Amygdala (tissue), 56 donors: ENCODE results near the gene FRAT1.
"Not testable (repeated sequence)": the region's sequence is repeated elsewhere in the genome, so short reads cannot be mapped to it uniquely, and the experiment has no call there.

Experiments
- DNase-seq, 56 donors: peaks; one replicate each; lab custom pipeline; 2025; lab: John Stamatoyannopoulos, UW

Gene FRAT1, protein sequence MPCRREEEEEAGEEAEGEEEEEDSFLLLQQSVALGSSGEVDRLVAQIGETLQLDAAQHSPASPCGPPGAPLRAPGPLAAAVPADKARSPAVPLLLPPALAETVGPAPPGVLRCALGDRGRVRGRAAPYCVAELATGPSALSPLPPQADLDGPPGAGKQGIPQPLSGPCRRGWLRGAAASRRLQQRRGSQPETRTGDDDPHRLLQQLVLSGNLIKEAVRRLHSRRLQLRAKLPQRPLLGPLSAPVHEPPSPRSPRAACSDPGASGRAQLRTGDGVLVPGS

DNA sequence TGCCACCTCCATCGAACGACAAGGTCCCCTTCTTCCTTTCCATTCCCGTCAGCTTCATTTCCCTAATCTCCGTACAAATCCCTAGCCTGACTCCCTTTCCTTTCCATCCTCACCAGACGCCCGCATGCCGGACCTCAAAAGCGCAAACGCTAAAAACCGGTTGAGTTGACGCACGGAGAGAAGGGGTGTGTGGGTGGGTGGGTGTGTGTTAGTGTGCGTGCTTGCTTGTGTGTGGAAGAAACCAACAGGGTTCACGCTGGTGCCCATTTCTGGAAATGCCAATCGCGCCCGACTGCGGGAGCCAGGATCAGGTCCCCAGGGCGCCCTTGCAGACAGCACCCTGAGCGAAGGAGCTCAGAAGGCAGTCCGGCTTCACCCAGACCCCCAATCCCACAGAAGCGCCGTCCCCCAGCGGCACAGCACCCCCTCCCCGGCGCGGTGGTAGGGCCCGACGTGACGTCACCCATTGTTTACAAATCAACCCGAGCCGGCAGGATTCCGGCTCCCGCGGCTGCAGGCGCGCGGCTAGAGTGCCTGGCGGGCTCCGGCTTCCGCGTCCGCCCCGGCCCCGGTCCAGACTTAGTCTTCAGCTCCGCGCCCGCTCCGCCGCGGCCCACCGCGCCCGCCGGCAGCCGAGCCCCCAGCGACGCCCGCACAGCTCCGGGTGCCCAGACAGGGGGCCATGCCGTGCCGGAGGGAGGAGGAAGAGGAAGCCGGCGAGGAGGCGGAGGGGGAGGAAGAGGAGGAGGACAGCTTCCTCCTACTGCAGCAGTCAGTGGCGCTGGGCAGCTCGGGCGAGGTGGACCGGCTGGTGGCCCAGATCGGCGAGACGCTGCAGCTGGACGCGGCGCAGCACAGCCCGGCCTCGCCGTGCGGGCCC lies at the start of gene FRAT1:
FRAT1 (plus strand) TSS at position 500 of the 880 bp plus-strand sequence; CDS start at position 683, 183 bp downstream.
- peak; percentile 40 to 98 (median 86) for DNase-seq

DNA sequence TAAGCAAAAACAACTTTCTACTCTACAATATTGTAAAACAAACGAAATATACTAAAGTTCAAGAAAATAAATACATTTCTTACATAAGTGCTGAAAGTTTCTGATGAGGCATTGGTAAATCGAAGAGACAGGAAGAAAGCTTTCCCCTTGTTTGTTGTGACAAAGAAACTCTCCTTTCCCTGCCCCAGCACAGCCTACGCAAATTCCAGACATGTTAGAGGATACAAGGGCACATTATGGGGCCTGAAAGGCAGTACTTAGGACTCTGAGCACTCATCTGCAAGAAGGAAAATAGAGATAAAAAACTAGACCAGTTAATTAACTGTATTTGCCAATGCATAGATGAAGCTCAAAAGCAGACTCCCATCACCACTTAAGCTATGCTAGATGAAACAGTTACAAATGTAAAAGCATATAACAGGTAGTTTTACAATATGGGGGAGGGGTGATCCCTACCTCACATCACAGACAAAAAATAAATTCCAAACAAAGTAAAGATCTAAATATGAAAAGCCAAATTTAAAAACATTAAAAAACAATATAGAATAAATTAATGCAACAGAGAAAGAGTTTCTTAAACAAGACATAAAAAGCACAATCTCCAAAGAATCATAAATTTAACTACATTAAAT lies 48.4 kb upstream of the FRAT1 start:
- no peak for DNase-seq

DNA sequence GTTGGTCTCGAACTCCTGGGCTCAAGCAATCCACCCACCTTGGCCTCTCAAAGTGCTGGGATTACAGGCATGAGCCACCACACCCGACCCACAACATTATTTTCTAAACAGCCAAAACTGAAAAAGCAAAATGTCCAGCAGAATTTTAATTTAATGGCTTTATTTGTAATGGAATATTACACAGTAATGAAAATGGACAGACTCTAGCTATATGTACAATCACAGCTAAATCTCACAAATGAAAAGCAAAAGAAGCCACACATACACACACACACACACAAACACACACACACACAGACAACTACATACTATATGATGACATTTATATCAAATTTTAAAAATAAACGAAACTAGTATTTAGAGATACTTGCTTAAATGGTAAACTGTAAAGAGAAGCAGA lies 45.4 kb upstream of the FRAT1 start:
- DNase-seq: no peak

DNA sequence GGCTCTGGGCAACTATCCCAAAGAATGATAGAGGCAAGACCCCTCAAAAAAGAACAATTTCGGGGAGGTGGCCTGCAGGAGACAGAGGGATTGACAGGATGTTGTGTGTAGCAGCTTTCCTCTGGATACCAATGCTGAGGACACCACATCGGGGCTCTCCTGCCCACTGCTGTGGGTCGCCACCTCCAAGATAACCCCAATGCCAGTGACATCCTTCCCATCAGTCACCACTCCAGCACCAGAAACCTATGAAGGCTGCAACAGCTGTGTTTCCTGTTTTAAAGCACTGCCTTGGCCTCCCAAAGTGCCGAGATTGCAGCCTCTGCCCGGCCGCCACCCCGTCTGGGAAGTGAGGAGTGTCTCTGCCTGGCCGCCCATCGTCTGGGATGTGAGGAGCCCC lies 44.2 kb upstream of the FRAT1 start:
- DNase-seq: no peak

DNA sequence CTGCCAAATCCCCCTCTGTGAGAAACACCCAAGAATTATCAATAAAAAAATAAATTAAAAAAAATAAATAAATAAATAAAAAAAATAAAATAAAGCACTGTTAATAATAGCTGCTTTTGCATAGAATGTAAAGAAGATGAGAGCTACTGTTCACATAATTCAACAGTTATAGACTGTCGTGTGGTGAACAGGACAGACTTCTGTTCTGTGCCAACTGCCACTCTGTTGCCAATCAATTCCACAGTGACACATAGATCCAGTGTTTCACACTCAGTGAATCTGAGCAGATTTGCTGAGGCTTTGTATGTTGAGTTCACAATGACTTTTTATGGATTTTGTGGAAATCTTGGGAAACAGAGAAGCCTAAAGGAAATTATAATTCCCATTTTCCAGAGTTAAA lies 41.5 kb upstream of the FRAT1 start:
- no peak for DNase-seq

DNA sequence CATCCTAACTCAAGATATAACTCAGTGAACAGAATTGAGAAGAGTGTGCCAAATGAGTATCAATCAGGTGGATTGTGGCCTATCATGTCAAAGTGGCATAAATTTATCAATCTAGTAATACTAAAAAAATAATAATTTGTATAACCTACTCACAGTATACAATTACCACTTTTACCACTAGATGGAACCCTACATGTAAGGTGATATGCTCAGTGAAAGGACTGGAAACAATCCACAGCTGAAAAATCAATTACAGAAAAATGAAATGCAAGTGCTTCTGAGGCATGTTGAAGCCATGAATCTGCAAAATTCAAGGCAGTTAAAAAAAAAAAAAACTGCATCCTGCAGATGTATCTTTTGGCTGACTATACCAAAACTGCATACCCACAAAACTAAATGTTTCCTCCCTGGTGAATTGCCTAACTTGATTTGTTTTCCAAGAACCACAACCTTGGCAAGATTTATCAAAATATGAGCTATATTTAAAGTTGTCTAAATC lies 40.5 kb upstream of the FRAT1 start:
- DNase-seq: peak in 1 of 56 donors; percentile 15

DNA sequence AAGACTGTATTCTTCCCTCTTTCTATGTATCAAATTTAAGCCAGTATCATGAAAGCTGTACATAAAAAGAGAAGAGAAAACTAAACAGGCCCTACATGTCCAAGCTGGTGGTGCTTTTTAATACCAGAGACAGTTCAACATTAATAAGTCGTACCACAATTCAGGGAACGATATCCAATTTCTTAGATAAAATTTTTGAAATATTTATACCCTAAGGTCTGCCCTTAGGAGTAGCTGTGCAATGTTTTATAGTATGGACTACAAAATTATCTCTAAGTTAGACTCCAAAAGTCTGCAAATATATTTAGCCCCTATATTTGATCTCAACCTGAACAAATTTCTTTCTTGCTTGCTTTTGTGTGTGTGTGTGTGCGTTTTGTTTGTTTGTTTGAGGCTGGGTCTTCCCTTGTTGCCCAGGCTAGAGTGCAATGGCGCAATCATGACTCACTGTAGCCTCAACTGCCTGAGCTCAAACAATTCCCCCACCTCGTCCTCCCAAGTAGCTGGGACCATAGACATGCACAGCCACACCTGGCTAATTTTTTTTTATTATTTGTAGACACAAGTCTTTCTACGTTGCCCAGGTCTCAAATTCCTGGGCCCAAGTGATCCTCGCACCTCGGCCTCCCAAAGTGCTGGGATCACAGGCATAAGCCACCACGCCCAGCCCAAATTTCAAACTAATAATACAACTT lies 39.8 kb upstream of the FRAT1 start:
- no peak for DNase-seq

DNA sequence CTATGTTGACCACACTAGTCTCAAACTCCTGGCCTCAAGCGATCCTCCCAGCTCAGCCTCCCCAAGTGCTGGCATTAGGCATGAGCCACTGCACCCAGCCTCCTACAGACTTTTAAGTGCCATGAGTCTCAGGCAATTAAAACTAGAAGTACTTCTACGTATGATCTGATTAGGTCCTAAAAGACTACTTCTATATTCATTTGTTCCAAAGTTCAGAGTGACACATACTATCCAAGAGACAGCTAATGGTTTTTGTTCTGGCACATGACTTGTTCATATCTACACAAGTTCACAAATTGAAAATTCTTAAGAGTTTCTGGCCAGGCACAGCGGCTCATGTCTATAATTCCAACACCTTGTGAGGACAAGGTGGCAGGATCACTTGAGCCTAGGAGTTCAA lies 38.3 kb upstream of the FRAT1 start:
- DNase-seq: no peak

DNA sequence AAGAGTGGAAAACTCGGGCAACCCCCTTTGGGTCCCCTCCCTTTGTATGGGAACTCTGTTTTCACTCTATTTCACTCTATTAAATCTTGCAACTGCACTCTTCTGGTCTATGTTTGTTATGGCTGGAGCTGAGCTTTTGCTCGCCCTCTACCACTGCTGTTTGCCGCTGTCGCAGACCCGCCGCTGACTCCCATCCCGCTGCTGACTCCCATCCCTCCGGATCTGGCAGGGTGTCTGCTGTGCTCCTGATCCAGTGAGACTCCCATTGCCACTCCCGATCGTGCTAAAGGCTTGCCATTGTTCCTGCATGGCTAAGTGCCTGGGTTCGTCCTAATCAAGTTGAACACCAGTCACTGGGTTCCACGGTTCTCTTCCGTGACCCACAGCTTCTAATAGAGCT lies 29.0 kb upstream of the FRAT1 start:
- DNase-seq: not testable (repeated sequence)

DNA sequence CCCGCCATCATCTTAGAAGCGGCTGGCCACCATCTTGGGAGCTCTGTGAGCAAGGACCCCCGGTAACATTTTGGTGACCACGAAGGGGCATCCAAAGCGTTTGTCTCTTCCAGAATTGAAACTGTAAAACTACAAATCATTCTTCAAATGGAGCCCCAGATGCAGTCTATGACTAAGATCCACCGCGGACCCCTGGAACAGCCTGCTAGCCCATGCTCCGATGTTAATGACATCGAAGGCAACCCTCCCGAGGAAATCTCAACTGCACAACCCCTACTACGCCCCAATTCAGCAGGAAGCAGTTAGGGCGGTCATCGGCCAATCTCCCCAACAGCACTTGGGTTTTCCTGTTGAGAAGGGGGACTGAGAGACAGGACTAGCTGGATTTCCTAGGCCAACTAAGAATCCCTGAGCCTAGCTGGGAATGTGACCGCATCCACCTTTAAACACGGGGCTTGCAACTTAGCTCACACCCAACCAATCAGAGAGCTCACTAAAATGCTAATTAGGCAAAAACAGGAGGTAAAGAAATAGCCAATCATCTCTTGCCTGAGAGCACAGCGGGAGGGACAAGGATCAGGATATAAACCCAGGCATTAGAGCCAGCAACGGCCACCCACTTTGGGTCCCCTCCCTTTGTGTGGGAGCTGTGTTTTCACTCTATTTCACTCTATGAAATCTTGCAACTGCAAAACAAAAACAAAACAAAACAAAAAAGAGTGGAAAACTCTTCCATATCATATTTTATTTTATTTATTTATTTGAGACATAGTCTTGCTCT lies 28.3 kb upstream of the FRAT1 start:
- not testable (repeated sequence) for DNase-seq

DNA sequence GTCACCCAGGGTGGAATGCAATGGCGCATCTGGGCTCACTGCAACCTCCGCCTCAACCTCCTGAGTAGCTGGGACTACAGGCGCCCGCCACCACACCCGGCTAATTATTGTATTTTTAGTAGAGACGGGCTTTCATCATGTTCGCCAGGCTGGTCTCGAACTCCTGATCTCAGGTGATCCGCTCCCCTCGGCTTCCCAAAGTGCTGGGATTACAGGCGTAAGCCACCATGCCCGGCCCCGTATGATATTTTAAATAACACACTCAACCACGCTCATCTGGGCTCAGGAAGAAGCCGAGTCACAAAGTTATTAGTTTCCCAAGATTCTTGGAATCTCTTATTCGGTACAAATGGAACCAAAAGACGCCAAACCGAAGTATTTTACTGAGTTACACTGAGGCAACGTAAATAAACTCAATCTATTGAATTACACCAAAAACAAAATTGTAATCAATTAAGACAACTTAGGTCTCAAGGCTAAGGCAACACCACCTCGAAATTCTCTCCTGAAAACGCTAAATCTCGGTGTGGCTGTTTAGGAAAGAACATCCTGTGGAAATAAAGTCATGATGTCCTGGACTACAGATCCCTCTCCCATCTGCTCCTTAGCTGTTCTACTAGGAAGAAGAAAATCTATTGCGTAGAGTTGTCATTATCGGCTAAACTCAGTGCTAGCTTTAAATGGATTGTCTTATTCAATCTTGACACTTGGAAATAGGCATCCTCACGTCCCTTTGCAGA lies 27.5 kb upstream of the FRAT1 start:
- DNase-seq: peak in 1 of 56 donors; percentile 4

DNA sequence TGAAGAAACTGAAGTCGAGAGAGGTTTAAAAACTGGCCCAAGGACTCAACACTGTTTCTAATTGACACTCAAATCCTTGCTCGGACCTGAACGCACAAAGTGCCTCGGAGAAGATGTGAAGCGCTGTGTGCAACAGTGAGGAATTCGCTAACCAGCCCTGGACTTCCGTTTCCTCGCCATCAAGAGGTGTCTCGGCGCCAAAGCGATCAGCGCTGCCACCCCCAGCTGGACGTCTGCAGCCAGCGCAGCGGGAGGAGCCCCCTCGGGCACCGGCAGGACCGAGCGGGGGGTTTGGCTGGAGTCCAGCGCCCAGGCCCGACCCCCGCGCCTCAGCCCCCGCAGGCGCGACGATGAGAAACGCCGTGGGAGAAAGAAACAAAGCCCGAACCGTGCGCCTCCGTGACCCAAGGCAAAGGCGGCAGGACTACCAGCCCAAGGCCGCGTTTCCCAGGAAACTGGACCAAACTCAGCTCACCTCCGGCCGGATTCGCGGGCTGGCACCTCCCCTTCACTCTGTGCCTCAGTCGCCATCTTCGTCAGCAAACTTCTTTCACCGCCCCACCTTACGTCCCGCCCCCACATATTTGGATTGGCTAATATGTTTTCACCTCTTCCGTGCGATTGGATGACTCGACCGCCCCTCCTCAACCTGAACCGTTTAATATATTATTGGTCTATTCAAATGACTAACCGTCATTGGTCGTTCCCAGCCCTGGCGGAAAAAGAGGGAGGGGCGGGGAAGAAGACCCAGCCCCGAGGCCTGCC lies 26.8 kb upstream of the FRAT1 start, which contains the start of gene ARHGAP19:
ARHGAP19 (minus strand) TSS at position 541 of the 765 bp plus-strand sequence; CDS start at position 531, 10 bp downstream.
- peak; percentile 39 to 98 (median 91) for DNase-seq

DNA sequence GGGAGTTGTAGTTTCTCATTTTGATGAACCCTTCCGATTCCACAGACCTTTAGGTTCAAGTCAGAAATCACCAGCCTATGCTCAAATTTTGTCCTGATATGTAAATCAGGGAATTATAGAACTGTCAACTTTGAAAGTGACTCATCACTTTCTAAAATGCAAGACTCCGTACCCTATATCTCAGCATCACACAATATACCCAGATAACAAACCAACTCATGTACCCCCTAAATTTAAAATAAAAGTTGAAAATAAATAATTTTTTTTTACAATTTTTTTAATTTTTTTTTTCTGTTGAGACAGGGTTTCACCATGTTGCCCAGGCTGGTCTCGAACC lies 26.2 kb upstream of the FRAT1 start:
- no peak for DNase-seq

DNA sequence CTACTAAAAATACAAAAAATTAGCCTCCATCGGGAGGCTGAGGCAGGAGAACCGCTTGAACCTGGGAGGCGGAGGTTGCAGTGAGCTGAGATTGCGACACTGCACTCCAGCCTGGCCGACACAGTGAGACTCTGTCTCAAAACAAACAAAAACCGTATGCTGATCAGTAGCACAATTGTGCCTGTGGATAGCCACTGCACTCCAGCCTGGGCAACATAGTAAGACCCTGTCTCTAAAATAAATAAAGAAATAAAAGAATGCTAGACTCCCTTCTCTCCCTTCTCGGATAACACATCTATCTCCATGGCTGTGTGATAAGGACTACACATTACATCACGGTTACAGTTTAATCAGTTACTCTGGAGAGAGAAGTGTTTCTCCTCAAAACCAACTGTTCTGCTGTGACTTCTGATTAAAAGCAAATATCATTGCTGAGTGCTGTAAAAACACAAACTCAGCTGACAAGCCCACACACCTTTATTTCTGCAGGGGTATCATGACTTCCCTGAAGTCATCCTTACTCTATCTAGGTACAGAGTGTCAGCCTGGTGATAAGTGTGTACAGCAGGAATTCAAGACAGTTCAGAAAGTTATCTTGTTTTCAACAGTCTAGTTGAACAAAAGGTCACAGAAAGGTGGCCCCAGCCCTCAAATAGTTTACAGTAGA lies 21.4 kb upstream of the FRAT1 start:
- DNase-seq: no peak

DNA sequence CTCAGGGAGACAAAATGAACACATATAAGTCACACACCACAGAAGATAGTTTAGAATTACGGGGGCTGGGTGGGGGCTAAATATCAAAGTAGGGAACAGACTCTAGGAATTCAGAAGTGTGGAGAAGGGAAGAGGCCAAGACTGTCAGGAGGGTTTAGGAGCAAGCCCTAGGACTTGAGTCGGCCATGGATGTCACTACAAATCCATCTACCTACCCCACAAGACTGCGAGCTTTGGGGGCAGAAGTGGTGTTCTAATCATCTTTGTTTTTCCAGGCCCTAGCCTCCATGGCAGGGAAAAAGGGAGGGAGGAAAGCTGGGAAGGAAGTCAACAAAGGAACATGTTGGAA lies 20.9 kb upstream of the FRAT1 start:
- no peak for DNase-seq

DNA sequence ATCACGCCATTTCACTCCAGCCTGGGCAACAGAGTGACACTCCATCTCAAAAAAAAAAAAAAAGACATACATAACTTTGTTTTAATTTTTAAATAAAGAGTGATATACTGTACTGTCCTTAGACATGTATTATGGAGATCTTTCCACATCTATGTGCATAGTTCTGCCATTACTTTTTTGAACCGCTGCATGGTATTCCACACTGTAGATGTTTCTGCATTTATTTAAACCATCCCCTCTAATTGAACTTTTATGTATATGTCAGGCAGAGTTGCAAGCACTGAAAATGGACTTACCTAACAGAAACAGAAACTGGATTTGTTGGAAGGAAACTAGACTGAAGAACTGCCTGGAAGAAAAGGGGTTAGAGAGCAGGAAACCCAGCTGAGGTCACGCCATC lies 18.1 kb upstream of the FRAT1 start:
- no peak for DNase-seq

DNA sequence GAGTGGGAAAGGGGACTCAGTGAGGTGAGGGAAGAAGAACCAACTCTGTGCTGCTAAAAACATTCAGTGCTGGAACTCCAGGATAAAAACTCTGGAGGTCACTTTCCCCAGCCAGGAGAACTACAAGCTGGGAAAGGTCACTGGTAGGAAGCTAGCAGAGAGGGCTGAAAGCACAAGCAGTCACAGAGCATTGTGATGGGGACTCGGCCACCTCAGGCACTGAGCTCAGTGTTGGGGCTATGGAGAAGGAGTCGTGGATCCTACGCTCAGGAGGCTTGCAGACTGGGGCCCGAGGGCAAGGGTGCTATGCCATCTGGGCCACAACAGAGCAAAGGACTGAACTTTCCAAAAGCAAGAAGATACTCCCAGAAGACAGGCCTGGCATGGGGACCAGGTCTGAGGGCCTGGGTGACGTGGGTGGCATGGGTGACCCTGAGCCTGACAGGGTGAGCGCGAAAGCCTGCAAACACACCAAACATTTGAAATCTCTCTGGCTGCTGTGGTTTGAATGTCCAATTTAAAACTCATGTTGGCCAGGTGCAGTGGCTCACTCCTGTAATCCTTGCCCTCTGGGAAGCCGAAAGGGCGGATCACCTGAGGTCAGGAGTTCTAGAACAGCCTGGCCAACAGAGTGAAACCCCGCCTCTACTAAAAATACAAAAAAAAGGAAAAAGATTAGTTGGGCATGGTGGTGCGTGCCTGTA lies 16.8 kb upstream of the FRAT1 start:
- no peak for DNase-seq
